HG03103 (cell line): ENCODE data around the gene MYL9.
A peak's percentile ranks its signal among the peaks of the same experiment; 100 is the strongest.
"Not testable (repeated sequence)": the region's sequence is repeated elsewhere in the genome, so short reads cannot be mapped to it uniquely, and the experiment has no call there.

Experiments used
- ATAC-seq: cut with Tn5 transposase; IDR thresholded peaks from one replicate; pipeline ENCODE4 v1.9.1; 2021; ENCODE audit warnings: low read depth; ENCODE audit not compliant: unreplicated experiment

MYL9 gene

DNA sequence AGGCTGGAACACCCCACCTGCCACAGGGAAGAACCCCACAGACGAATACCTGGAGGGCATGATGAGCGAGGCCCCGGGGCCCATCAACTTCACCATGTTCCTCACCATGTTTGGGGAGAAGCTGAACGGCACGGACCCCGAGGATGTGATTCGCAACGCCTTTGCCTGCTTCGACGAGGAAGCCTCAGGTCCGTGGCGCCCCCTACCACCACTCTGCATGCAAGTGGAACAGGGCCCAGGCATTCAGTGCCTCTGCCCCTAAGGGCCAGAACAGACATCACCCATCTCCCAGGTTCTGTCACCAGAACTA is 6.6 kb downstream of the MYL9 start:
- no peak for ATAC-seq

DNA sequence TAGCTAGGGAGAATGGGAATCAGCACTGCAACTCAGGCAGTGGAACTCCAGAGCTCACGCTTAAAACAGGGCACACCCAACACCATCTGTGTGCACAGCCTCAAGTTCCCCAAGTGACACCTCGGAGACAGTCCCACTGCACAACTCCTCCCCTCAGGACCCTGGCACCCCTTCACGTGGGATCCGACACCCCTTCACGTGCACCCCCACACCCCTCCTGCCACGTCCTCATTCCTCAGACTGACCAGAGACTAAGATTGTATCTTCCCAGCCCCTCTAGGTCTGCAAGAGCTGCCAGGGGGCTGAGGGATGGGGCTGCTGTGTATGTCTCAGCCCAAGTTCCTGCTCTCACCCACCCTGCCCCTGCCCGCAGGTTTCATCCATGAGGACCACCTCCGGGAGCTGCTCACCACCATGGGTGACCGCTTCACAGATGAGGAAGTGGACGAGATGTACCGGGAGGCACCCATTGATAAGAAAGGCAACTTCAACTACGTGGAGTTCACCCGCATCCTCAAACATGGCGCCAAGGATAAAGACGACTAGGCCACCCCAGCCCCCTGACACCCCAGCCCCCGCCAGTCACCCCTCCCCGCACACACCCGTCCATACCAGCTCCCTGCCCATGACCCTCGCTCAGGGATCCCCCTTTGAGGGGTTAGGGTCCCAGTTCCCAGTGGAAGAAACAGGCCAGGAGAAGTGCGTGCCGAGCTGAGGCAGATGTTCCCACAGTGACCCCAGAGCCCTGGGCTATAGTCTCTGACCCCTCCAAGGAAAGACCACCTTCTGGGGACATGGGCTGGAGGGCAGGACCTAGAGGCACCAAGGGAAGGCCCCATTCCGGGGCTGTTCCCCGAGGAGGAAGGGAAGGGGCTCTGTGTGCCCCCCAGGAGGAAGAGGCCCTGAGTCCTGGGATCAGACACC is 7.6 kb downstream of the MYL9 start:
- no peak for ATAC-seq

DNA sequence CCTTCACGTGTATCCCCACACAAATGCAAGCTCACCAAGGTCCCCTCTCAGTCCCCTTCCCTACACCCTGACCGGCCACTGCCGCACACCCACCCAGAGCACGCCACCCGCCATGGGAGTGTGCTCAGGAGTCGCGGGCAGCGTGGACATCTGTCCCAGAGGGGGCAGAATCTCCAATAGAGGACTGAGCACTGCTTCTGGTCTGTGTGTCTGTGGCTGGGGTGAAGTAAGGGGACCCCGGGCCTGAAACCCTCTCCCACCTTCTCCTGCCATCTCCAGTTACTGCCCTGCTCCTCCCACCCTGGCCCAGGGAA is 8.3 kb downstream of the MYL9 start:
- no peak for ATAC-seq

DNA sequence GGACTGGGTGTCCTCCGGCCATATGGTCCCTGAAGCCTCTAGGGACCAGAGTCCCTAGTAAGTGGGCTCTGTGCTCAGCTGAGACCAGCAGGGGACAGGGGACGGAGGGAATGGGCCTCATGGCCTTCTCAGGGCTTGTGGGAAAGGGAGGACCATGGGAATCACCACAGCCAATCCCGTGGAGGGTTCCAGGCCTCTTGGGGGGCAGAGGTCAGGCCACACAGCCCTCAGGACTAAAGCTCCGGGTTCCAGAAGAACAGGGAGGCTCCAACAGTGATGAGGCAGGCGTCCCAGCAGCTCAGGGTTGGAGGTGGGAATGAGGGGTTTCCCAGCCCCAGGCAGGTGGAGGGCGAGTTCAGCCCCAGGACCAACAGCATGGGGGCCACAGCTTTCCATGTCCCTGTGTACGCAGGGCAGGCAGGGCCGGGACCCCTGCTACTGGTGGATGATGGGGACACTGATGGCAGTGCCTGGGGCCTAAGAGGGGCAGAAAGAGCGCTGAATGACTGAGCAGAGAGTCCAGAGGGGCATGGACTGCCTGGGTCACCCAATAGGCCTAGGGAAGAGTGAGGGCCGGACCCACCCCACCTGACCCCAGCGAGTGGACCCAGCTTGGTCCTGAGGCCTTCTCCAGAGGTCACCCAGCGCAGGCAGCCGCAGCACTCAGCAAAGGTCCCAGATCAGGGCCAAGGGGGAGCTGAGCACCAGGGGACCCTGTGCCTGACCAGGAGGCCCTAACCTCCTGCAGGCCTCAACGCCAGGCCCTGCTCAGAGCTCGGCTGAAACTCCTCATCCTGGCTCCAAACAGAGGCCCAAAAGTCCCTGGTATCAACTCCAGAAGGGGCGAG is 8.8 kb downstream of the MYL9 start:
- no peak for ATAC-seq

DNA sequence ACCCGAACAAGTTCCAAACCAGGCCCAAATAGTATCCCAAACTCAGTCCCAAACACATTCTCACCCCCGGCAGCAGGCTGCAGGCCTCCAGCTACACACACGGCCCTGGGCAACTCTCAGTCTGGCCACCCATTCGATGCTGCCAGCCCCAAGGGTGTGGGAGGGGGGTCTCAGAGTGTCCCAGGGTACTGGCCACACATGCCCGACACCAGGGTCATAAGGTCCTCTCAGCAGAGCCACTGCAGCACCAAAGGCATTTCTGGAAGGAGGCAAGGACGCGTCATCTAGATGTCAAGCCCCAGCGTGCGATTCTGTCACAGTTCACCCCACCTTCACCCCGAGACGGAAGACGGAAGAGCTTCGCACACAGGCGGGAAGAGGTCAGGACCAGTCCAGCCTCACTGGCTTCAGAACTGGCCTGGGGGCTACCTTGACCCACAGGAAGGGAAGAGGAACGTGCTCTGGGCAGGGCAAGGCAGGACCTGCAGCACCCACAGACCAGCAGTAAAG is 9.5 kb downstream of the MYL9 start:
- no peak for ATAC-seq

DNA sequence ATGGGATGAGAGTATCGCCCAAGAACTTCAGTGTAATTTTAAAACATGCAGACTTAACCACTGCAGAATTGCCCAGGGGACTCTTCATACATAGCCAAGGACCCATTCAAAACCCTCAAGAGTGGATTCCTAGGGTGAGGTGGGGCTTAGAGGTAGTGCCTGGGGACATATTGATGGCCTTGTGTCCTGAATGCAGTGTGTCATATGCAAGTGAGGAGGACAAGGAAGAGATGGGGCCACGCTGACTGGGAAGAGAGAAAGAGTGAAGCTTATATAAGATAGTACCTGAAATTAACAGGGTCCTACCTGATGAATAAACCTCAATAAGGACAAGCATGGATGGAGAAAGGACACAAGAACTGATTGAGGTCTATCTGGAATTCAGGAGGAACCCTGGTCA is 13.9 kb downstream of the MYL9 start:
- ATAC-seq = no peak

DNA sequence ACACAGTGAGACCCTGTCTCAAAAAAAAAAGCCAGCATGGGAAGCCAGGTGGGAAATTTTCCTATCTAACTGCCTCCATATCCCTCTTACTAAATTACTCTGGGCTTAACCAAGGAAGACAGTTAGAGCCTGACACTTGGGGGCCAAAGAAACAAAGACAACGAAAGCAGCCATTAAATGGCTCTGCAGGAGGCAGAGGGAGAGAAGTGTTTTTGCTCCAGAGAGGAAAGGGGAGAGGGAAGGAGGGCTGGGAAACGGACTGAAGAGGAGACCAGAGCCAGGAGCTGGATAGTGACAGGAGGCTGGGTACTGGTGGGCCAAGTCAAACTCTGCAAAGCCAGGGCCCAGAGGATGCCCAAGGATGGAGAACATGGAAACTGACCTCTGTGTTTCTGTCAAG is 21.4 kb downstream of the MYL9 start:
- no peak for ATAC-seq

DNA sequence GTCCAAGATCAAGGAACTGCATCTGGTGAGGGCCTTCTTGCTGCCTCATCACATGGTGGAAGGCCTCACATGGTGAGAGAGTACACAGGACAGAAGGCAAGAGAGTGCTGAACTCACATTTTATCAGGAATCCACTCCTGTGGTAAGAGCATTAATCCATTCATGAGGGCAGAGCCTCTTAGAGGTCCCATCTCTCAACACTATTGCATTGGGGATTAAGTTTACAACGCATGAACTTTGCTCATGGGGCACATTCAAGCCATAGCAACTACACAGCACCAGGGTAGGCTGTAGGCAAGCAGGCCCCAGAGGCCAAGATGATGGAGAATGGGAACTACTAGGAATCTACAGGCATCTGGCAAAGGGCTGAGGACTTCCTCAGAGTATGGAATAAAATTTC is 22.1 kb downstream of the MYL9 start:
- ATAC-seq = no peak

DNA sequence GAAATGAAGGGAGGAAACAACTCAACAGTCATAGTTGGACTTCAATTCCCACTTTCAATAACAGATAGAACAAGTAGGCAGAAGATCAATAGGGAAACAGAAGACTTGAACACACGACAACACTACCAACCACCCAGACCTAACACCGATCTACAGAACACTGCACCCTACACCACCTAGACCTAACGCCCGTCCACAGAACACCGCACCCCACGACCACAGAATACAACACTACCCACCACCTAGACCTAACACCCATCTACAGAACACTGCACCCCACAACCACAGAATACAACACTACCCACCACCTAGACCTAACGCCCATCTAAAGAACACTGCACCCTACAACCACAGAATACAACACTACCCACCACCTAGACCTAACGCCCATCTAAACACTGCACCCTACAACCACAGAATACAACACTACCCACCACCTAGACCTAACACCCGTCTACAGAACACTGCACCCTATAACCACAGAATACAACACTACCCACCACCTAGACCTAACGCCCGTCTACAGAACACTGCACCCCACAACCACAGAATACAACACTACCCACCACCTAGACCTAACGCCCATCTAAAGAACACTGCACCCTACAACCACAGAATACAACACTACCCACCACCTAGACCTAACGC is 22.9 kb downstream of the MYL9 start:
- ATAC-seq = not testable (repeated sequence)

DNA sequence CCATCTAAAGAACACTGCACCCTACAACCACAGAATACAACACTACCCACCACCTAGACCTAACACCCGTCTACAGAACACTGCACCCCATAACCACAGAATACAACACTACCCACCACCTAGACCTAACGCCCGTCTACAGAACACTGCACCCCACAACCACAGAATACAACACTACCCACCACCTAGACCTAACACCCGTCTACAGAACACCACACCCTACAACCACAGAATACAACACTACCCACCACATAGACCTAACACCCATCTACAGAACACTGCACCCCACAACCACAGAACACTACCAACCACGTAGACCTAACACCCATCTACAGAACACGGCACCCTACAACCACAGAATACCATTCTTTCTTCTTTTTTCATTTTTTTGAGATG is 23.4 kb downstream of the MYL9 start:
- ATAC-seq = not testable (repeated sequence)

DNA sequence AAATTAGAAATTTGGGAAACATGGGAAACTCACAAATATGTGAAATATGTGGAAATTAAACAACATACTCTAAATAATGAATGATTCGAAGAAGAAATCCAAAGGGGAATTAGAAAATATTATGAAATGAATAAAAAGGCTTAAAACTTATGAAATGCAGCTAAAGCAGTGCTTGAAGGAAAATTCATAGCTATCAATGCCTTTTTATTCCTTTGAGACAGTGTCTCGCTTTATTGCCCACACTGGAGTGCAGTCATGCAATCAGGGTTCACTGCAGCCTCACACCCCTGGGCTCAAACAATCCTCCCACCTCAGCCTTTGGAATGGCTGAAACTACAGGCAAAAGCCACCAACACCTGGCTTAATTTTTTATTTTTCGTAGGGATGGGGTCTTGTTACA is 24.2 kb downstream of the MYL9 start:
- no peak for ATAC-seq

DNA sequence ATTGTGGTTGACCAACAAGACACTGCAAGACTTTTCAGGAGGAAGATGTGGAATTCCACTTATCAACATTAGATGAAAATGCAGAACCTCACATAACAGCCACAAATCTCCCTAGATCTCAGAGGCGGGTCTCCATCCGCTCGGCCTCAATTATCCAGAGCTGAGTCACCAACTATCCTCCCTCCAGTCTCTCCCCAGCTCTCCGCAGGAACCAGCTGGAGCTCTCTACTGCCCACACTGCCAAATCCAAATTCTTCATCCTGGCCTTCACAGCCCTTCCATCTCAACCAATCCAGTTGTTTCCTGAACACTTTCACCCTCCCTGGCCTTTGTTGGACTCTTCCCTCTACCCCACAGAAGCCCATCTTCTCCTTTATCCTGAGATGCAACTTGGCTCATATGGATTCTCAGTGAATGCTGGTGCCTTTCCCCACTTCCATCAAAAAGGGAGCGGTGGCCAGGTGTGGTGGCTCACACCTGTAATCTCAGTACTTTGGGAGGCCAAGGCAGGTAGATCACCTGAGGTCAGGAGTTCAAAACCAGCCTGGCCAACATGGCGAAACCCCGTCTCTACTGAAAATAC is 28.6 kb downstream of the MYL9 start:
- no peak for ATAC-seq

DNA sequence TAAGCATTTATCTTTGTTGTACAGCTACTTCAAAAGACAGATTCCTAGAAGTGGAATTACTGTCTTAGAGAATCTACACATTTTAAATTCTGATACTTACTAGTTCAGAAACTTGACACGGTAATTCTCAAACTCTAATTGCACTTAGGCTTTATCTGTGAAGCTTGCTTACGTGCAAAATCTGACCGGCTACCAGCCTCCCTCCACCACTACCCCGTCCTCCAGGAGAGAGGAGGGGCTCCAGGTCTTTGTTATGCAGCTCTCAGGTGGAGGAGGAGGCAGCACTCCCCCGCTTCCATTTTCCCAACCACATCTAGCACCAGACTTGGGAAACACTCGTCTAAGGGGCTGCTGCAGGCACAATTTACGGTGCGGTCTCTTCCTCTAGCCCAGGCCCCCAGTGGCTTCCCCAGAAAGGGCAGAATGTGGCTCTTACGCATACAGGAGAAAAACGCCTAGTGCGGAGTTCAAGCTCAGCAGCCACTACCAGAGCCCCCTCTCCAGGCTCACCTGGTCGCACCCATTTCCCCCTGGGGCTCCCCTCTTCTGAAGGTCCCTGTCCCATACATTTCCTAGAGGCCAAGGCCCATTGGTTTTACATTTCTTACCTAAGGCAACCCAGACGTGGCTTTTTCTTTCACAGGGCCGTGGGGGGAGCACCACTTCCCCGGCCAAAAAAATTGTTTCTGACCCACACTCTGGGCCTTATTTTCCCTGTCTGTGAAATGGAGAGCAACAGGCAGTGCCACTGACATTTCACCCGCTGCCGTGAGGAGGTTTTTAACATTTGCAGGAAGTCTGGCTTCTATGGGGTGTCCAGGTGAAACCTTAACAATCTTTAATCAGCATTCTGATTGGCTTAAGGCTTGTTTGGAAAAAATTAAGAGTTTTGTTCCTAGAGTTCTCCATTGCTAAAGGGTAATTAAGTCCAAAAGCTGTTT is 30.5 kb downstream of the MYL9 start:
- no peak for ATAC-seq

DNA sequence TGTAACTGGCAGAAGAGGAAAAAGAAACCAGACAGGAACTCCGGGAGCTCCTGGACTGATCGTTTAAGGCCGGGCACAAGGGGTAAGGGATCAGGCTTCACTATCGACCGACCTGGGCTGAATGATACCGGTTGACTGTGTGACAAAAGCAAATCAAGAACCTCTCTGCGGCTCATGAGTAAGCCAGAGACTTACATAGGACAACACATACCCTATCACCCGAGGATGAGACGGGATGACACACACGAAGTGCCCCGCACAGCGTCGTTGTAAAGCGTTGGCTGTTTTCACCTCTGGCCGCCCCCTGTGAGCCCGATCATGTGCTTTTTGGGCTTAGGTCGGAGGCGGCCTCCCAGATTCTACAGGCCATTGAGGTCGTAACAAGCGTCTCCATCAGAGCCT is 31.4 kb downstream of the MYL9 start:
- peak; percentile 9 for ATAC-seq

DNA sequence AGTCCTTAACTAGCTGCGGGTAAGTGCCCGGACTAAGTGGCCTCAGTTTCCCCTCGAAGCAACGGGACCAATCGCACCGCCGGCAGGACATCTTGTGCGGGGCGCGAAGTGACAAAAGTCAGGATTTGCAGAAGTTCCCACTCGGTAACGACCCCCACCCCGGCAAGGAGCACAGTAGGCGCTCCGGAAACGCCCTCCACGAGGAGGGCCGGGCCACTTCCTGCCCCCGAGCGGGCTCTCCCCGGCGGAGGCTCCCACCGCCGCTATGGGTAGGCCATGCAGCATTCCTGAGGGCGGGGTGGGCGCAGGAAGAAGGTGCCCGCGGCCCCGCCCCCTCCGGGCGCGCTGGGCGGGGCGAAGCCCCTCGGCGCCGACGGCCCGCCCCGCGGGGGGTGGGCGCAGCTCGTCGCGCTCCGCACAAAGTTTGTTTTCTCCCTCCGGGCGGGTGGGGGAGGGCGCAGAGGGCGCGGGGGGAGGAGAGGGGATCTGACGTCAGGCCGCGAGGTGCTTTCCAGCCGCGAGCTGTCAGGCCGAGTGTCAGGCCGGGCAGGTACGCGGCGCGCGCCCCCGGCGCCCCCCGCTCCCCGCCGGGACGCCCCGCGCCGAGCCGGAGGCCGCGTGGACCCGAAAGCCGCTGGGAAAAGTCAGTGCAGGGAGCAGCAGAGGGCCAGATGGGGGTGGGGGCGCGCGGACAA is 31.9 kb downstream of the MYL9 start, which contains the start of gene TGIF2:
Gene TGIF2, plus strand, starts transcription at position 495 of the 695 bp plus-strand sequence. CDS start 5,178 bp downstream, outside the sequence.
- peak; percentile 59 for ATAC-seq

DNA sequence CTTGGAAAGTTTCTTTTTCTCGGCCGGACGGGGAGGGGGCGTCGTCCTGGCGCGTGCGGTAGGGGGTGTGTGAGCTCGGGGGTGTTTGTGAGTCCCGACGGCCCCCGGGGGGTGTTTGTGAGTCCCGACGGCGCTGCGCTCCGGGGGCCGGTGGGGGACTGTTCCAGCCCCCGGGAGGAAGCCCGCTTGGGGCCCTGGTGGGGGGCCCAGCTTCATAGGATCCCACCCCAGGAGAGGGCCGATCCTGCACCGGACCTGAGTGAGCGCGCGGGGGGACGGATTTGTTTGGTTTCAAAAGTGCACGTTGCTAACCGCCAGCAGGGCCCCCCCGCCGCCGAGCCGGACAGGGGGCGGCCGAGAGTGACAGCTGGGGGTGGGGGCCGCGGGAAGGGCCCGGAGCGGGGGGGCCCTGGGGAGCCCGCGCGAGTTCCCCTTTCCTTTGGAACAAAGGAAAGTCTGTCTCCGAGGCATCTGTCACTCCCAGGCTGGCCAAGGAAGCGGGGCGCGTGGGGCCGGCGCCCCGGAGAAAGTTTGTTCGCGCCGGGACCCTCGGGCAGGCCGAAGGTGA is 32.6 kb downstream of the MYL9 start:
- ATAC-seq = no peak

DNA sequence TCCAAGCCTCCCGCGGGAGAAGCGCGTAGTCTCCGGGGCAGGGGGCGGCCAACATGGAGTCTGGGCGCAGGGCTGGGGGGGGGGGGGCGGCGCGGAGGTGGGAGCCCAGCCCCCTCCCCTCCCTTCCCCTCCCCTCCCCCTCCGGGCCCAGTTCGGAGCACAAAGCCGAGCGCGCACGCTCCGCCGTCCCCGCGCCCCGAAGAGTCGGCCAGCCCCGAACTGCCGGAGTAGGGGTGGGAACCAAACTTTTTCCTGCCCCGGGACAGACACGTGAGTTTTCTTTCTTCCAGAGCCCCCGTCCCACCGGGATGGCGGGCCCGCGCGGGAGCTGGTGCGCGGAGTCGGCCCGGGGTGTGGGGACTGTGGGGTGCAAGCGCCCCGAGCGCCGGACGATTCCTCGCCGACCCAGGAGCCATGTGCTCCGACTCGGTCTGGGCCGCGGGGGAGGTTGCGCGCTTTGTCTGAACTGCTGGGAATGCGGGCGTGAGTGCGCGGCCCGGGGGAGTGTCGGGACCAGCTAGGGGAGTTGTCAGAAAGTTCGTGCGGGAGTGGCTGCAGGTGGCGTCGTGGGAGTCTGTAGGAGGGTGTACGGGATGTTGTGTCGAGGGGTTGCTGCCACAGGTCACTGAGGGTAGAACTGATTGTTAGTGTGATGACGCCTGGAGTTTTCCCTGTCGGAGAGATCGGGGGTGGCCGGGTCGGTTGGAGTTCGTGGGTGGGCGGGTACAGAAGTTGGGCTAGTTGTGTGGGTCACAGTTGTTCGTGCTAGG is 33.2 kb downstream of the MYL9 start:
- ATAC-seq = no peak

DNA sequence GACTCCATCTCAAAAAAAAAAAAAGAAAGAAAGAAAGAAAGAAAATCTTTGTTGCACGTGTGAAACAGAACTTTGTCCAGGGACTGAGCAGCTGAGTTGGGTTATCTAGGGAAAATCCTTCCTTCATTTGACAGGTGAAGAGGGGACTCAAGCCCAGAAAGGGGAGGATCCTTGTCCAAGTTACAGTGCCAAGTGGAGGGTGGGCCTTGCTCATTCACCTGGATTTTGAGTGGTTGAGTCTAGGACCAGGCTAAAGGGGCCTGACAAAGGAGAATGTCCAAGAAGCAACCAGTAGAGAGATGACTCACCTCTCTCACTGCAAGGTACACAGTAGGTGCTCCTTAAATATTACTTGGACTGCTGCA is 34.7 kb downstream of the MYL9 start:
- ATAC-seq = no peak
